Motor neuron (in vitro differentiated cells): ENCODE data around the gene SMIM38. TPM values are rescaled to one million over a fixed set of nuclear protein-coding genes. Genes with fewer than 3 reads are reported as not detected.

Experiments used
- ATAC-seq, 8 experiments: fragments of 200-7000 bp; cut with Tn5 transposase; replicated peaks in 6 of 8; 2 replicates each; pipeline ENCODE4 v1.8.0; 2021; ENCODE audit warnings: mild to moderate bottlenecking in 8 of 8, moderate library complexity in 8 of 8
- H3K27ac ChIP-seq, 2 donors: fragments of 250-450 bp; sonication (Bioruptor Pico); 2 replicates each; pipeline ENCODE4 v1.9.0; 2021; ENCODE audit warnings: antibody characterized with exemption in 2 of 2, mild to moderate bottlenecking in 2 of 2, moderate library complexity in 1 of 2
- H3K4me1 ChIP-seq, 2 donors: fragments of 250-450 bp; sonication (Bioruptor Pico); replicated peaks in 1 of 2; 2 replicates each; pipeline ENCODE4 v1.6.1; 2021; ENCODE audit warnings: antibody characterized with exemption in 2 of 2, mild to moderate bottlenecking in 2 of 2, moderate library complexity in 1 of 2
- H3K4me3 ChIP-seq, 5 donors: fragments of 250-450 bp; sonication (Bioruptor Pico); 2 replicates each; pipeline ENCODE4 v1.9.0; 2021; ENCODE audit warnings: antibody characterized with exemption in 5 of 5, mild to moderate bottlenecking in 5 of 5, moderate library complexity in 4 of 5
- WGBS, 10 experiments: fragments of 450-650 bp; shearing (Covaris generic); methylation state at CpG; one replicate each; pipeline ENCODE4 v1.0.0; 2022; 5-methylcytosine and 5-hydroxymethylcytosine counted together
- in situ Hi-C, 9 experiments: fragments of 400-800 bp; cut with MboI; loops; one replicate each; pipeline ENCODE4 v1.15.0; 2021; ENCODE audit warnings: low sequenced_read_pairs in 9 of 9, low pct_unique_long_range_greater_than_20kb in 2 of 9; ENCODE audit not compliant: unreplicated experiment in 9 of 9
- total RNA-seq, 8 experiments: library from RNA; unstranded; fragments of 300-600 nt; gene quantifications; 2 replicates each; pipeline versions ENCODE4 v1.2.3 to v1.2.4, GENCODE V29; 2022

SMIM38 gene
- total RNA-seq, 8 experiments from 2014 or later: 0.14 to 1.2 (median 0.56) TPM; not detected in 1

- Histone ChIP-seq H3K27ac (no peak overlapping the region), H3K4me3 (no peak overlapping the region), H3K4me1 (peaks cover 20 to 21% of the 10 kb centered on the region in 2 donors)
- in situ Hi-C loops: no loop called here
- ATAC-seq: no peak
- WGBS, 10 experiments: 49 to 100% (median 89%) methylated on average over 1 to 10 of the region's 18 CpGs; no CpG with 5 or more reads in 1 of the 10 experiments
Measured at GRCh38 chr11:69190796-69191536, 35.2 kb downstream of the SMIM38 start.

DNA sequence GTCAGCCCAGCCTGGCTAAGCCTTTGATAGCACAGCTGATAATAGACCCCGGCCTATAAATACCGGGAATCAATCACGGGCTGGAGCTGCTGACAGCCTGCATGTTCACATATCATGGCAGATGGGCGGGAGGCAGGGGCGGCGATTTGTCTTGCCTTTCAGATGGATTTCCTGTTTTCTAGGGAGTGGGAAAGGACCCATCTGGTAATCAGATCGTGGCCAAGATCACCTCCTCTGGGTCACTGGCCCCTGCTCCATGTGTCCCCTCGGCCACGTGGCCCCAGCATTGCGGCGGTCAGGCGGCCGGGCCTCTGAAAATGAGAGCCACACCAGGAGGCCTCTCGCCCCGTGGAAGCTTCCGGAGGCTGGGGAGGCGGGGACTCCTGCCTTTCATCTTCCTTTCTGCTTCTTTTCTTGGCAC, 36.6 kb downstream of the SMIM38 start:
- WGBS, 10 experiments: 2 to 80% (median 14%) methylated on average over 1 to 11 of the region's 17 CpGs; no CpG with 5 or more reads in 6 of the 10 experiments
- Histone ChIP-seq H3K4me3 (no peak overlapping the region), H3K4me1 (peaks cover 20 to 30% of the 10 kb centered on the region in 2 donors), H3K27ac (peak overlapping the region; percentile 37 to 84)
- peak in 5 of 8 experiments; percentile 87 to 93 (median 91) for ATAC-seq
- in situ Hi-C loops: no loop called here

DNA sequence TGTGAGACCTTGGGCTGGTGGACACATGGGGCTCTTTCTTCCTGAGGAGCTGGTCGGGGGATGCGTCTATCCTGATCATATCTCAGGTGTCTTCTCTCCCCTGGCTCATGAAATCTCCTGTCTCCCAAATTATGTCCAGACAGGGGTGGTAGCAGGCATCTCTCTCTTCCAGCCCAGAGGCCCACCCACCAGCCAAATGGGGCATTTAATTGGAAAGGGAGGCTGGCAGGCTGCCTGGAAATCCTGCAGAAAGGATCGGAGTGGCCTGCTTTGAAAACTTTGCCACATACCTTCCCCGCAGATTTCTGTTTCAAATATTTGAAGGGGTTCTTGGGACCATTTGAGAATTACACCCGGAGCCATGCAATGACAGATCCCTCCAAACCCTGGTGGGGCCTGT, 37.4 kb downstream of the SMIM38 start:
- peak overlapping the region; percentile 37 to 84 for H3K27ac ChIP-seq
- in situ Hi-C loops: no loop called here
- ATAC-seq: no peak
- WGBS, 10 experiments: 25 to 92% (median 80%) methylated on average over 1 to 2 of the region's 5 CpGs; no CpG with 5 or more reads in 5 of the 10 experiments
- H3K4me3 ChIP-seq: no peak overlapping the region
- H3K4me1 ChIP-seq: peaks cover 20 to 30% of the 10 kb centered on the region in 2 donors

DNA sequence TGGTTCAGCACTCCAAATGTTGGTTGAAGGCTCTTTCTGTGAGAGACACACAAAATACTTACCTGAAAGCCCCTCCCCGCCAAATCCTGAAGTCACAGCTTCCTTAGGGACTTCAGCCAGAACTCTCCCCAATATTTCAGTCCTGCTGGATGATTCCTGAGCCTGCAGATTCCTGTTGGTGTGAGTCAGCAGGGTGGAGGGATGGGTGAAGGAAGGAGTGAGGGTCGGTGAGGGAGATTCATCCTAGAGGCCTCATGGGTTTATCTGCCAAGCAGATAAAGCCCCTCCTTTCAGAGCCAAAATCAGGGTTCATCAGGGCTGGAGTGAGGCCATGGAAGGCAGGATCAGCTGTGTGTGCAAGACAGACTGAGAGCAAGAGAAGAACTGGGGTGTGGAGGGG, 37.9 kb downstream of the SMIM38 start:
- in situ Hi-C loops: no loop called here
- ATAC-seq: no peak
- Histone ChIP-seq H3K4me1 (peaks cover 20 to 30% of the 10 kb centered on the region in 2 donors), H3K4me3 (no peak overlapping the region), H3K27ac (peak overlapping the region in 1 of 2 donors; percentile 53)
- 36 to 100% (median 60%) methylated on average over 2 of the region's 2 CpGs; no CpG with 5 or more reads in 7 of the 10 experiments for WGBS, 10 experiments

DNA sequence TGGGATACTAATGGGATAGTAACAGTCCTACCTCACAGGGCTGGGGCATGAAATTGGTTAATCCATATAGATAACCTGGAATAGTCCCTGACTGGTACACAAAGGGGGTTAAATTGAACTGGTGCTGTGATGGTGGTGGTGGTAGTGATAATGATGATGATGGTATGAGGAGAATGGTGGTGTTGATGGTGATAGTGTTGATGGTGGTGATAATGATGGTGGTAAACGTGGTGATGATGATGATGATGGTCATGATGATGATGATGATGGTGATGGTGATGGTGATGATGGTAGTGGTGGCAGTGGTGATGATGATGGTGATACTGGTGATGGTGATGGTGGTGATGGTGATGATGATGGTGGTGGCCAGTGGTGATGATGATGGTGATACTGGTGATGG, 38.7 kb downstream of the SMIM38 start:
- 0 to 100% (median 63%) methylated on average over 1 of the region's 1 CpG; no CpG with 5 or more reads in 1 of the 10 experiments for WGBS, 10 experiments
- in situ Hi-C loops: no loop called here
- peaks cover 20 to 31% of the 10 kb centered on the region in 2 donors for H3K4me1 ChIP-seq
- ATAC-seq: no peak
- H3K27ac ChIP-seq: no peak overlapping the region
- H3K4me3 ChIP-seq: no peak overlapping the region

DNA sequence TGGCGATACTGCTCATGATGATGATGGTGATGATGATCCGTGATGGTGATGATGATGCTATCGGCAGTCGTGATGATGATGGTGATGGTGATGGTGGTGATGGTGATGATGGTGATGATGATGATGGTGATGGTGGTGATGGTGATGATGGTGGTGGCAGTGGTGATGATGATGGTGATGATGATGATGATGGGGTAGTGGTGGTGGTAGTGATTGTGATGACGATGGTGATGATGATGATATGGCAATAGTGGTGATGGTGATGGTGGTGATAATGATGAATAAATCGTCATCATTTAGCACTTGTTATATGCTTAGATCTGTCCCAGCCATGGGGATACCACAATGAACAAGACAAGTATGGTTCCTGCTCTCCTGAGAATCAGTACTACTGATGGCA, 39.2 kb downstream of the SMIM38 start:
- 0 to 100% (median 39%) methylated on average over 1 to 2 of the region's 6 CpGs; no CpG with 5 or more reads in 5 of the 10 experiments for WGBS, 10 experiments

GRCh38 chr11:69195824-69196782, 40.4 kb downstream of the SMIM38 start:
- in situ Hi-C loops: no loop called here
- Histone ChIP-seq H3K4me3 (no peak overlapping the region), H3K27ac (no peak overlapping the region), H3K4me1 (peaks cover 33 to 48% of the 10 kb centered on the region in 2 donors)
- no peak for ATAC-seq
- WGBS, 10 experiments: 0 to 87% (median 70%) methylated on average over 1 to 14 of the region's 35 CpGs; no CpG with 5 or more reads in 2 of the 10 experiments

More for the DNA sequence above, 39.2 kb downstream of the SMIM38 start:
- no peak for ATAC-seq
- Histone ChIP-seq H3K4me3 (no peak overlapping the region), H3K27ac (no peak overlapping the region), H3K4me1 (peaks cover 22 to 37% of the 10 kb centered on the region in 2 donors)
- in situ Hi-C loops: no loop called here

GRCh38 chr11:69196783-69197169, 41.0 kb downstream of the SMIM38 start:
- no peak for ATAC-seq

GRCh38 chr11:69198891-69199582, 43.3 kb downstream of the SMIM38 start:
- ATAC-seq: no peak
- H3K4me3 ChIP-seq: no peak overlapping the region
- H3K27ac ChIP-seq: no peak overlapping the region
- WGBS, 10 experiments: 26 to 100% (median 87%) methylated on average over 1 to 5 of the region's 5 CpGs
- in situ Hi-C loops: no loop called here
- H3K4me1 ChIP-seq: peaks cover 13 to 33% of the 10 kb centered on the region in 2 donors

More at GRCh38 chr11:69196783-69197169, 41.0 kb downstream of the SMIM38 start:
- 39 to 100% (median 95%) methylated on average over 2 to 10 of the region's 14 CpGs; no CpG with 5 or more reads in 5 of the 10 experiments for WGBS, 10 experiments
- in situ Hi-C loops: no loop called here
- Histone ChIP-seq H3K4me1 (peaks cover 33 to 48% of the 10 kb centered on the region in 2 donors), H3K27ac (no peak overlapping the region), H3K4me3 (no peak overlapping the region)

DNA sequence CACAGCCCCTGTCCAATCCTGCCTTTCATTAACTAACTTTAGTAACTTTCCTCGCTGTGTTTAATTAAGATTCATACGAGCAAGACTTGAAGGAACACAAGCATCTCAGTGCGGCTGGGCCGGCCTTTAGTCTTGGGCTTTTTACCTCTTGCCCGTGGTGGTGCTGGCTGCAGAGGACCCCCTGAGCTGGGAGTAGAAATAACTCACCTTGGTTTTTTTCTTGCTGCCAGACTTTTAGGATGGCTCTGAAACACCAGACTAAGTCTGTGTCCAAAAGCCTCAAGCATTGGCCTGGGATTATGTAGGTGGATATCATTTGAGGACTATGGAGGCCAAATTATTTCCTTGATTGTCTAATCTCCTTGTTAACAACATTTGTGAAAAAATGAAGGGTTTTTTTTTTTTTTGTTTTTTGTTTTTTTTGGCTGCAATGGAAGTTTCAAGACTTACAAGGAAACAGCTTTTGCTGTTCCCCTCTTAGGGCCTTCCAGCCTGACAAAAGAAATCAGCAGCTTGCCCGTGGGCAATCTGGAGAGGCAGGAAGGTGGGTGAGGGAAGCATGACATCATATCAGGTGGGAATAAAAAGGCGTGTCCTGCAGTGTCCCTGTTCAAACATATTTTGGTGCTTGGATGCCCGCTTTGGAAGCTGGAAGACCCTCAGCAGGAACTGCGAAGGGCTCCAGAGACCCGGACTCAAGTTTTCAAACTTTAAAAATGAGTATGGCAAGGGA, 44.0 kb downstream of the SMIM38 start:
- 7 to 85% (median 48%) methylated on average over 2 to 8 of the region's 10 CpGs; no CpG with 5 or more reads in 2 of the 10 experiments for WGBS, 10 experiments
- H3K27ac ChIP-seq: no peak overlapping the region
- no peak overlapping the region for H3K4me3 ChIP-seq
- in situ Hi-C loops: no loop called here
- no peak for ATAC-seq
- H3K4me1 ChIP-seq: peaks cover 17 to 40% of the 10 kb centered on the region in 2 donors

GRCh38 chr11:69200331-69201065, 44.8 kb downstream of the SMIM38 start:
- H3K4me3 ChIP-seq: no peak overlapping the region
- in situ Hi-C loops: no loop called here
- H3K4me1 ChIP-seq: peaks cover 23 to 47% of the 10 kb centered on the region in 2 donors
- 5 to 88% (median 58%) methylated on average over 1 to 11 of the region's 32 CpGs; no CpG with 5 or more reads in 3 of the 10 experiments for WGBS, 10 experiments
- H3K27ac ChIP-seq: no peak overlapping the region
- peak in 5 of 8 experiments; percentile 49 to 66 (median 56) for ATAC-seq
